Immature natural killer cell (primary cell): ENCODE measurements around the gene KRT8. TPM values are rescaled to one million over a fixed set of nuclear protein-coding genes. Genes with fewer than 3 reads are reported as not detected.
A peak's percentile ranks its signal among the peaks of the same experiment; 100 is the strongest.
"Not testable (repeated sequence)": the region's sequence is repeated elsewhere in the genome, so short reads cannot be mapped to it uniquely, and the experiment has no call there.

Experiments
- DNase-seq, 3 donors: peaks; one replicate each; pipeline ENCODE4 v3.0.0; 2022; ENCODE audit warnings: mixed read lengths in 1 of 3
- H3K27ac Mint-ChIP-seq, 6 donors: one replicate each; pipeline ENCODE4 v1.8.0; 2020; ENCODE audit warnings: mixed read lengths in 6 of 6, mild to moderate bottlenecking in 5 of 6, inconsistent platforms in 4 of 6, moderate library complexity in 3 of 6
- H3K27me3 Mint-ChIP-seq, 3 donors: one replicate each; pipeline ENCODE4 v1.8.0; 2020 to 2021; ENCODE audit warnings: low read depth in 3 of 3, mild to moderate bottlenecking in 3 of 3, mixed read lengths in 3 of 3, moderate library complexity in 3 of 3, inconsistent platforms in 1 of 3
- H3K36me3 Mint-ChIP-seq, 3 donors: one replicate each; pipeline ENCODE4 v1.8.0; 2020; ENCODE audit warnings: mixed read lengths in 3 of 3, inconsistent platforms in 2 of 3, mild to moderate bottlenecking in 2 of 3
- H3K4me1 Mint-ChIP-seq, 2 donors: one replicate each; pipeline ENCODE4 v1.8.0; 2020; ENCODE audit warnings: inconsistent platforms in 2 of 2, mild to moderate bottlenecking in 2 of 2, mixed read lengths in 2 of 2, moderate library complexity in 1 of 2
- H3K4me3 Mint-ChIP-seq, 5 donors: one replicate each; pipeline ENCODE4 v1.8.0; 2020; ENCODE audit warnings: mild to moderate bottlenecking in 5 of 5, mixed read lengths in 5 of 5, inconsistent platforms in 3 of 5, moderate library complexity in 3 of 5
- H3K9me3 Mint-ChIP-seq, 6 donors: one replicate each; pipeline ENCODE4 v1.8.0; 2020; ENCODE audit warnings: mild to moderate bottlenecking in 6 of 6, mixed read lengths in 6 of 6, inconsistent platforms in 4 of 6, moderate library complexity in 3 of 6
- polyA plus RNA-seq, 3 donors: library from polyadenylated mRNA; unstranded; fragments of 300-500 nt; fragmentation: Illumina TruSeq; gene quantifications; one replicate each; pipeline ENCODE4 v1.2.3, GENCODE V29; 2021

The KRT8 gene
- polyA plus RNA-seq, 3 donors from 2014 or later, result not detected

DNA sequence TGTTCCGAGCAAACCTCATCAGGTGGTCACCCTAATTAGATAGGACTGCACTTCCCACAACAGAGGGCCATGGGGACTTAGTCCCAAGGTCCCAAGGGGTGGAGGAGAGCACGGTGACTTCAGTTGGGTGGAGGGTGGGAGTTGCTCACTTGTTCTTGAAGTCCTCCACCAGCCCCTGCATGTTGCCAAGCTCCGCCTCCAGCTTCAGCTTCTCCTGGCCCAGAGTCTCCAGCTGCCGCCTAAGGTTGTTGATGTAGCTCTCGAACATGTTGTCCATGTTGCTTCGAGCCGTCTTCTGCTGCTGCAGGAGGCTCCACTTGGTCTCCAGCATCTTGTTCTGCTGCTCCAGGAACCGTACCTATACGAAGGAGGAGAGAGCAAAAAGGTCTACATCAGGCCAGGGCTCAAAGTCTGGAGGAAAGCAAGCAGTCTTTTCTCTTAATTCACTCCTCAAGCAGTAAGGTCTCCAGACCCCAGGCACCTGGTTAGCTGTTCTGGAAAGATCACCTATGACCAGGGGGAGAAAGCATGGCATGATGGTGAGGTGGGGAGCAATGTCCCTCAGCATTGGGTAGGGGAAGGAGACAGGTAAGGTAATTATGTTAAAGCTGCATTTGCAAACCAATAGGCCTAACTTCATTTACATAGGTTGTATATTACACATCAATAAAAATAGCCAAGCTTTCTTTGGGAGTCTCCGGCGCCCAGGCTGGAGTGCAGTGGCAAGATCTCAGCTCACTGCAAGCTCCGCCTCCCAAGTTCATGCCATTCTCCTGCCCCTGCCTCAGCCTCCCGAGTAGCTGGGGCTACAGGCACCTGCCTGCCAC, 2.9 kb downstream of the KRT8 start:
- Mint-ChIP-seq H3K27ac (no peak overlapping the region), H3K36me3 (no peaks in the 10 kb centered on the region), H3K9me3 (no peaks in the 10 kb centered on the region), H3K4me3 (no peak overlapping the region), H3K27me3 (peaks cover 0 to 11% (median 2%) of the 10 kb centered on the region in 3 donors), H3K4me1 (peaks cover 4 to 6% of the 10 kb centered on the region in 2 donors)
- DNase-seq, result no peak

DNA sequence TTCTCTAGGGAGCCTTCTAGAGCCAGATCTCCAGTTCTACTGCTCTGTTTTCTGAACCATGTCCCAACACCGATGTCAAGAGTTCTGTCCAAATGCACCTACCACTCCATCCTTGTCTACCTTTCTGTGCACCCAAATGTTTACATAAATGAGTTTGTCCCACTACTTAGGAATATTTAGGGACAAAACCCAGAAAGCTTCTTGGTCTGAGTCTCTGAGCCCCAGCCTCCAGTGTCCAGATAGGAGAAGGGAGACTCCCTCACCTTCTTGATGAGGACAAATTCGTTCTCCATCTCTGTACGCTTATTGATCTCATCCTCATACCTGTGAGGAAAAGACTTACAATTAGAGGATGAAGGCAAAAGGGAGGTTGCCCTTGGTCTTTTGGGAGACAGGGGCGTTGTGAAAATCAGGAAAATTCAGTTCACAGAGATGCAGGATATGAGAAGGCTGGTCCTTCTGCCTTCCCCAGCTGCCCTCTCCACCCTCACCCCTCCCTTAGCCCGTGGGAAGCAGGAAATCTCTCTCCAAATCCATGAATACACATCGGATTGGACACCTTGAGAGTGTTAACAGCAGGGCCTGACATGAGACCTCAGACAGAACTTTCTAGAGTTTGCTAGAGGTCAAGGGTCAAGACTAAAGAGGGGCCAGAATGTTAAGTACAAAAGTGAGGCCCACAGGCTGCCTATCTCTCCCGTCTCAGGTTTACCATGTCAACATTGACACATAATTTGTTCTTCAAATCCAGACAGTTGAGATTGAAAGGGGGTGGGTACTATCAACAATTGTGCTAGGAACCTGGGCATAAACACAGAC, 3.8 kb downstream of the KRT8 start:
- Mint-ChIP-seq H3K4me1 (peaks cover 4 to 6% of the 10 kb centered on the region in 2 donors), H3K27ac (no peak overlapping the region), H3K36me3 (no peaks in the 10 kb centered on the region), H3K9me3 (no peaks in the 10 kb centered on the region), H3K27me3 (peaks cover 0 to 11% (median 2%) of the 10 kb centered on the region in 3 donors), H3K4me3 (no peak overlapping the region)
- no peak for DNase-seq

DNA sequence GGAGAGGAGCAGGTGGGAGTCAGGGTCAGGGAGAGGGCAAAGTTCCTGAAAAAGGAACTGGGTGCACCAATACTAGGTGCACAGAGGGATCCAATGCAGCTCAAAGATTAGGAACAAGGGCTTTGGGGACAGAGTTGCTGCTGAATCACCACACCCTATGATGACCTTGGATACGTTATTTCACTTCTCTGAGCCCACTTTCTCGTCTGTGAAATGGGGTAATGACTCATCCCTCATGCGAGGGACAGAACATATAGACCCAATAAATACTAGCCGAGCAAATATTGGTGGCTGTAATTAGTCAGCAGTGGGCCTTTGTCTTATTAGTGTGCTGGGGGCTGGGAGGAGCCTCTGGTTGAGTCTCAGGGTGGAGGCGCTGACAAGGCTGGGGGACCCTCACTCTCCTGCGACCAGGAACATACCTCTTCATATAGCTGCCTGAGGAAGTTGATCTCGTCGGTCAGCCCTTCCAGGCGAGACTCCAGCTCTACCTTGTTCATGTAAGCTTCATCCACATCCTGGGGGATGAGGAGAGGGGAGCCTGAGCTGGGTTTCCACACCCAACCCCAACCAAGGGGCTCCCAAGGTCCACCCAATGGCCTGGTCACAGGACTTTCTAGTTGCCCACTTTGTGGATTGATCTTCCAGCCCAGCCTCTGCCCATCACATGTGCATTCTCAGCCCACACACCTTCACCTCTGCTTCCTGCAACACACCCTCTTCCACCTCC, 4.5 kb downstream of the KRT8 start:
- Mint-ChIP-seq H3K36me3 (no peaks in the 10 kb centered on the region), H3K4me3 (no peak overlapping the region), H3K27me3 (peaks cover 0 to 11% (median 2%) of the 10 kb centered on the region in 3 donors), H3K9me3 (no peaks in the 10 kb centered on the region), H3K27ac (no peak overlapping the region), H3K4me1 (peaks cover 4 to 6% of the 10 kb centered on the region in 2 donors)
- DNase-seq, result no peak

DNA sequence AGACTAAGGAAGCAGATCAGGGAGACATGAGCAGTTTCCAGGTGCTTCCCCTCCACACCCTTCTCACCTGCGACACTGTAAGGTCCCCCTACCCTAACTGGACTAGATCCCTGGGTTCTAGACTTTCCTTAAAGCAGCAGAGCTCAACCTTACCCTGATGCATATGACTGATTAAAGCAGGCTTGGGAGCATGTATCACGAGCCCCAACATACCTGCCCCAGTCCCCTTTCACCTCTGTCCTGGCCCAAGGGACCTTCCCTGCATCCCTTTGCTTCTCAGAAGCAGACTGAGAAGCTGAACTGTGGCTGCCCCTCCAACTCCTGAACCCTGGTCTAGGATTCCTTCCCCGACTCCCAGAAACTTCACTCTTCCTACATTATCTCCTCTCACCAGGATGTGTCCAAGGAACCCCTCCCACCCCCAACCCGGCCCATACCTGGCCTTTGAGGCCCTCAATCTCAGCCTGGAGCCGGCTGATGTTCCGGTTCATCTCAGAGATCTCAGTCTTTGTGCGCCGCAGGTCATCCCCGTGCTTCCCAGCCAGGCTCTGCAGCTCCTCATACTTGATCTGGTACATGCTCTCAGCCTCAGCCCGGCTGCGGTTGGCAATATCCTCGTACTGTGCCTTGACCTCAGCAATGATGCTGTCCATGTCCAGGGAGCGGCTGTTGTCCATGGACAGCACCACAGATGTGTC, 5.4 kb downstream of the KRT8 start:
- H3K4me3 Mint-ChIP-seq, result no peak overlapping the region
- DNase-seq, result no peak
- no peaks in the 10 kb centered on the region for H3K9me3 Mint-ChIP-seq
- peaks cover 0 to 13% (median 2%) of the 10 kb centered on the region in 3 donors for H3K27me3 Mint-ChIP-seq
- no peaks in the 10 kb centered on the region for H3K36me3 Mint-ChIP-seq
- H3K4me1 Mint-ChIP-seq, result peaks cover 4 to 6% of the 10 kb centered on the region in 2 donors
- no peak overlapping the region for H3K27ac Mint-ChIP-seq

DNA sequence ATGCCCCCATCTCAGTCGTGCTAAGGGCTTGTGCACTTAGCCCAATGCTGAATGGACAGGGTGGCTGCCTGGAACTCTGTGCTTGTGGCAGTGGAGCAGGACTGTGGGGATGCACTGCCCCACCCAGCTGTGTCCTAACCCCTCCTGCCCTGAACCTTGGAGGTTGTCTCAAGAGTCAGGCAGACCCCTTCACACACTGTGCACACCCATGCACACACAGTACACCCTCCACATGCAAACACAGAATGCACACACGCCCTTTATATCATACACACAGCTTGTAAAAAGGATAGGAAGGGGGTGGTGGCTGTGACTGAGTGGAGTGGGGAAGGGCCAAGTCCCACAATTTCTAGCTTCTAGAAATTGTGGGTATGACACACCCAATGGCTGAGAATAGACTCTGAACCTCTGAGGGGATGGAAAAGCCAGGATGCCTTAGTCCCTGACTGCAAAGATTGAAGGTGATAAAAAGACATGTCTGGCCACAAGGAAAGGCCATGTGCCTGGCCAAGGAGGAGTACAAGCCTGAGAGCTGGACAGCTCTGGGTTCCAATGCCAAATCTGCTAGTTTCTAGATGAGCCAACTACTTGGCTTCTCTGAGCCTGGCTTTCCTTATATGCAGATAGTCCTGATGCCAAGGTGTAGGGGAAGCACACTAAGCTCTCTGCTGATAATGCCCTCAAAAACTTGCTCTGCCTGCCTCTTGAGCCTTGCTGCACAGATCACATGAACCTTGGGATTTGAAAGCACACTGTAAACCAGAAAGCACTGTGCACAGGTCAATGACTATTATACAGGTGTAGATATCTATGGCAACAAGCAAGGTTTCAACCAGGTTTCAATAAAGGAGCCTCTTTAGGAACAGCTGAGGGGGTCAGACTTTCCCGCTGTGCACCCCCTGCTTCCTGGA, 8.4 kb downstream of the KRT8 start:
- no peaks in the 10 kb centered on the region for H3K36me3 Mint-ChIP-seq
- no peaks in the 10 kb centered on the region for H3K9me3 Mint-ChIP-seq
- H3K27me3 Mint-ChIP-seq, result peaks cover 0 to 9% (median 2%) of the 10 kb centered on the region in 3 donors
- H3K4me1 Mint-ChIP-seq, result no peaks in the 10 kb centered on the region
- H3K27ac Mint-ChIP-seq, result no peak overlapping the region
- DNase-seq, result no peak
- no peak overlapping the region for H3K4me3 Mint-ChIP-seq

DNA sequence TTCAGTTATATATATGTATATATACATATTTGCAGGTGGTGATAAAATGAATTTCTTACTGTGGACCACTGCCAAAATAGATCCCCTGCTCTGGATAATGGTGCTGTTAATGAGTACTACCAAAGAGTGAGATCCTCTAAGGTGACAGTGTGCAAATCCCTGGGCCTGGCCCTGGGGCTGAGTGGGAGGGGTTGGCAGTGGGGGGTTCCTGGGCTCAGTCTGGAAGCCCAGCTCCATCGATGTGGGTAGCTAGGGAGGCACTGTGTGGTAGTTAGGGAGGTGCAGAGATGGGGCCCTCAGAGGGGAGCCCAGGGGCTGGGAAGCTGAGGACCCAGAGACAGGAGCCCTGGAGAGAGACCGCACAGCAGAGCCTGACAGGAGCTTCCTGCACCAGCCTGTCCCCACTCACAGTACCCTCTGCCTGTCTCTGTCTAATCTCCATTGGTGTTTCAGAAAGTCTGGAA, 9.1 kb downstream of the KRT8 start:
- no peak overlapping the region for H3K27ac Mint-ChIP-seq
- H3K4me3 Mint-ChIP-seq, result no peak overlapping the region
- no peak for DNase-seq
- H3K27me3 Mint-ChIP-seq, result peaks cover 0 to 9% (median 2%) of the 10 kb centered on the region in 3 donors
- no peaks in the 10 kb centered on the region for H3K9me3 Mint-ChIP-seq
- no peaks in the 10 kb centered on the region for H3K36me3 Mint-ChIP-seq
- no peaks in the 10 kb centered on the region for H3K4me1 Mint-ChIP-seq

DNA sequence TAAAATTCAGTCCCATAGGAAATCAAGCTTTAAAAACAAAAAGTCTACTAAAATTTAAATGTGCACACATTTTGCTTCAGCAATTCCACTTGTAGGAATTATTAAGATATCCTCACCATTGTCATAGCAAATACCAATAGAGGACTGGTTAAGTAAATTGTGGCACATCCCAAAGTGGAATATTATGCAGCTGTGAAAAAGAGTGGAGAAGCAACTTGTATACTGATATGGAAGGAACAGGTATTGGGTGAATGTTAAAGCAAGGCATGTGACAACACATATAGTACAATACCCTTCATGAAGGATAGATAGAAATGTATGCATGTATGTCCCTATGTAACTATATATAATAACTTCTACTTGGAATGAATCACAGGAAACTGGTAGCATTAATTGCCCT, 11.9 kb downstream of the KRT8 start:
- Mint-ChIP-seq H3K27me3 (peaks cover 0 to 9% (median 4%) of the 10 kb centered on the region in 3 donors), H3K27ac (no peak overlapping the region), H3K4me1 (no peaks in the 10 kb centered on the region), H3K36me3 (no peaks in the 10 kb centered on the region), H3K9me3 (no peaks in the 10 kb centered on the region), H3K4me3 (no peak overlapping the region)
- DNase-seq, result no peak

DNA sequence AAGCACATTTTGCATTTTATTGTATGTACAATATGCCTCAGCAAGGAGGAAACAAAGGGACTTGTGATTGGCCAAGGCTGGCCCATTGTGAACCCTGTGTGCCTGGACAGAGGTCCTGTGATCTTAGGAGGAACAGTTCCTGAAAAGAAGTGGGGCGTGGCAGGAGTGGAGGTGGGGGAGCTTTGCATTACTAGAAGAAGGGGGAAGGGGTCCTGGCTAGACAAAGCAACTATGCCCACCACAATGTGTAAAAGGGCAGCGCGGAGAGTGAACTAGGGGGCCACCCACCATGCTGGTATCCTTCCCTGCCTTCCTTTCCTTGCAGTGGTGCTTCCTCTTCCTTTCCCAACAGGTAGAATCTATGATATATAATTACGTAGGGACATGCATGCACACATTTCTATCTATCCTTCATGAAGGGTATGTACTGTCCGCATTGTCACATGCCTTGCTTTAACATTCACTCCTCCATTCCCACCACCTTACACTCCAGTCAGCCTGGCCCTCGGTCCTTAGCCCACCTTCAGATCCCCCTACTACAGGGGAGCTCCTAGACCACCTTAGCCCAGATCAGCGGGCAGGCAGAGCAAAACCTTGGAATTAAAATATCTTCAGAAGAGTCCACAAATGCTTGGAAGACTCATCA, 12.5 kb downstream of the KRT8 start:
- DNase-seq, result no peak
- H3K27ac Mint-ChIP-seq, result no peak overlapping the region
- no peaks in the 10 kb centered on the region for H3K4me1 Mint-ChIP-seq
- no peak overlapping the region for H3K4me3 Mint-ChIP-seq
- peaks cover 0 to 9% (median 4%) of the 10 kb centered on the region in 3 donors for H3K27me3 Mint-ChIP-seq
- H3K36me3 Mint-ChIP-seq, result no peaks in the 10 kb centered on the region
- no peaks in the 10 kb centered on the region for H3K9me3 Mint-ChIP-seq

DNA sequence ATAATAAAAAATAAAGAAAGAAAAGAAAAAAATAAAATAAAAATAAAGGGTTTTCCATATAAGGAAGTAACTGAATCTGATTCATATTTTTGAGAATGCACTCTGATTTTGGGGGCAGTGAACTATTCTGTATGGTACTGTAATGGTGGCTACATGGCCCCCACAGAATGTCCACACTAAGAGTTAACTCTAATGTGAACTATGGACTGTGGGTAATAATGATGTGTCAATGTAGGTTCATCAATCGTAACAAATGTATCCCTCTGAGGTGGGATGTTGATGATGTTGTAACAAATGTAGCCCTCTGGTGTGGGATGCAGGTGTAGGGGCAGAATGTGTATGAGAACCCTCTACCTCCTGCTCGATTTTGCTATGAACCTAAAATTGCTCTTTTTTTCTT, 13.8 kb downstream of the KRT8 start:
- peaks cover 2 to 12% (median 4%) of the 10 kb centered on the region in 3 donors for H3K27me3 Mint-ChIP-seq
- H3K4me1 Mint-ChIP-seq, result no peaks in the 10 kb centered on the region
- H3K9me3 Mint-ChIP-seq, result no peaks in the 10 kb centered on the region
- no peak overlapping the region for H3K27ac Mint-ChIP-seq
- DNase-seq, result no peak
- no peak overlapping the region for H3K4me3 Mint-ChIP-seq
- no peaks in the 10 kb centered on the region for H3K36me3 Mint-ChIP-seq

DNA sequence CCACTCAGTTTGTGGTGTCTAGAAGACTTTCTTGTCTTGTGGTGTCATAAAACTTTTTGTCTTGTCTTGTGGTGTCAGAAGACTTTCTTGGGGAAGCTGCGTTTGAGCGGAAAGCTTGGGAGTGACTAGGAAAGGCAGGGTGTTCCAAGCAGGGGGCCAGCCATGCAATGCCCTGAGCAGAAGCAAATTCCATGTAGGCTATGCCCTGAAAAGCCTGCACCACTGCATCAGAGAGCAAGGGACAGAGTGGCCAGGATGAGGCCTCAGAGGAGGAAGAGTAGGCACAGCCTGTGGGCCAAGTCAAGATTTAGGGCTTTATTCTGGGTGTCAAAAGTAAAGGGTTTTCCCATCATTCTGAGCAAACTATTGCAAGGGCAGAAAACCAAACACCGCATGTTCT, 14.5 kb downstream of the KRT8 start:
- Mint-ChIP-seq H3K27me3 (peaks cover 2 to 12% (median 4%) of the 10 kb centered on the region in 3 donors), H3K4me1 (no peaks in the 10 kb centered on the region), H3K36me3 (no peaks in the 10 kb centered on the region), H3K4me3 (no peak overlapping the region), H3K27ac (no peak overlapping the region), H3K9me3 (no peaks in the 10 kb centered on the region)
- DNase-seq, result no peak

DNA sequence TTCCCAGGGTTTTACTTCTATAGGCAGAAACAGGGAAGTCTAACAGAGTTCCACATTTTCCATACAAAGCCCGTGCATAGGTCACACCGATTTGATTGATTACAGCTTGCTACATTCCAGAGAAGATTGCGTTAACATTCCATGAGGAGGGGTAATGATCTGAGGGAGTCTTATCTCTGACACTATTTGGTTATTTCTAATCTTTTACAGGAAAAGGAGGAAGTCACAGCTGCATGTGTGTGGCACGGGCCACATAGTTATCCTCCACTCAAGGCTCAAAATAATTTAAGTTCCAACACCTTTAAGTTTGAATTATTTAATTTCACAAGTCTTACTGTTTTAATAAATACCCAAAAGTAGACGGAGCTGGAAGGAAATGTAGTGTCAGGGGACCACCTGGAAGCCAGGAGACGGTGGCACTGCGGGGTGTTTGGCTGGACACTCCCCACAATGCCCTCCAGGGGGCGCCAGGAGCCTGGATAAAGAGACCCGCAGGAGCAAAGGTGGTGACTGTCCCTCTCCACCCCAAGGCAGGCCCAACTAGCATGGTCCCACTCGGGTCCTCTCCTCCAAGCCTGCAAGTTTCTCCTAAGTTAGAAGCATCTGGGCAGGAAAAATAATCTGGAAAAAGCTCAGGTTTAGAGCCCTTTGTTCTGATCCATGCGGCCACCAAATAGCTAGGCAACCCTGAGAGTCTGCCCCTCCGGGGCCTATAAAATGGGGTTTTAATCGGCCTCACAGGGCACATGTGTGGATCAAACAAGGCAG, 20.2 kb downstream of the KRT8 start:
- DNase-seq, result peak; percentile 55 to 62 (median 58)
- H3K36me3 Mint-ChIP-seq, result no peaks in the 10 kb centered on the region
- no peak overlapping the region for H3K4me3 Mint-ChIP-seq
- peaks cover 2 to 17% (median 5%) of the 10 kb centered on the region in 3 donors for H3K27me3 Mint-ChIP-seq
- H3K4me1 Mint-ChIP-seq, result peaks cover 3 to 6% of the 10 kb centered on the region in 2 donors
- H3K9me3 Mint-ChIP-seq, result no peaks in the 10 kb centered on the region
- H3K27ac Mint-ChIP-seq, result no peak overlapping the region

DNA sequence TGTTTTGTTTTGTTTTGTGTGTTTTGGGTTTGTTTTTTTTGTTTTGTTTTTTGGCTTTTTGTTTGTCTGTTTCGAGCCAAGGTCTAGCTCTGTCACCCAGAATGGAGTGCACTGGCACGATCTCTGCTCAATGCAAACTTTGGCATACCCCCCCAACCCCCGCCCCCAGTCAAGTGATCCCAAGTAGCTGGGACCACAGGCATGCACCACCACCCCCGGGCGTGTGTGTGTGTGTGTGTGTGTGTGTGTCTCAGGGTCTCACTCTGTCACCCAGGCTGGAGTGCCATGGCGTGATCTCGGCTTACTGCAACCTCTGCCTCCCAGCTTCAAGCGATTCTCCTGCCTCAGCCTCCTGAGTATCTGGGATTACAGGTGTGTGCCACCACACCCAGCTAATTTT, 24.4 kb downstream of the KRT8 start:
- H3K4me3 Mint-ChIP-seq, result peak overlapping the region in 1 of 5 donors; percentile 76
- H3K4me1 Mint-ChIP-seq, H3K9me3 Mint-ChIP-seq, H3K27ac Mint-ChIP-seq, H3K27me3 Mint-ChIP-seq, H3K36me3 Mint-ChIP-seq, DNase-seq: not testable (repeated sequence)
